HG02884 (cell line): ENCODE data around the gene RNLS.
"Not testable (repeated sequence)": the region's sequence is repeated elsewhere in the genome, so short reads cannot be mapped to it uniquely, and the experiment has no call there.

Experiments used
- ATAC-seq: cut with Tn5 transposase; IDR thresholded peaks from one replicate; pipeline ENCODE4 v1.9.1; 2021; ENCODE audit warnings: mild to moderate bottlenecking, moderate library complexity; ENCODE audit not compliant: unreplicated experiment

The RNLS gene

DNA sequence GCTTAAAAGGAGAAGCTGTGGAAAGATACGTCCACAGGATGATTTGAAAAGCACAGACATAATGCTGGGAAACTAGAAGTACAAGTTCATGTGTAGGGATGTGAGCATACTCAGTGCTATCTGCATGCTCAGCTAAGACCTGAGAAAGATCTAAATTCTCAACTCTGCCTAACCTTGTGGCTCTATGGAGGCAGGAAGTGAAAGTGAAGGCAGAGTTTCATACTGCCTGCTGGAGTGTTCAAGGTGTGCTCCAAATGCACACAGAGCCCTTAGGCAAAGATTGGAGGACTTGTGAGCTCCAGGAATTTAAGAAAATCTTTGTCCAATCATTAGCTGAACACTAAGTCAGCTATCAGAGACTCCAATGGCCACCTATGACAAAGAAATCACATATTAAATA lies 190.9 kb downstream of the RNLS start:
- ATAC-seq, result peak; percentile 92

DNA sequence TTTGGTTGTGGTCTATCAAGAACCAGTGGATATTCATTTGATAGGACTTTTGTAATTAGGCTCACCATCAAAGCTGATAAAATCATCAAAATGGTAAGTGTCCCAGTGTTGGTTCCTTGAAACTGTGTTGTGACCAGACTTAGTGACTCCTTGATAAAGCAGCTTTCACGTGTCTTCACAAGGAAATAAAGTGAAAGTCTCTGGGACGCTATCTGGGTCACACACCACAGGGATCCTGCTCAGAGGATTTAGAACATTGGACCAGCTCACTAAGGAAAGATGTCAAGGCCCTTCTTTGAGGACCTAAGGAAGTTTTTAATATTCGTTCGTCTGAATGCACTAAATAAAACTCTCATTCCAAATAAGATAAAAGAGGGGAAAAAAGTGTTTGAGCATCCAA lies 193.1 kb downstream of the RNLS start:
- ATAC-seq, result no peak

DNA sequence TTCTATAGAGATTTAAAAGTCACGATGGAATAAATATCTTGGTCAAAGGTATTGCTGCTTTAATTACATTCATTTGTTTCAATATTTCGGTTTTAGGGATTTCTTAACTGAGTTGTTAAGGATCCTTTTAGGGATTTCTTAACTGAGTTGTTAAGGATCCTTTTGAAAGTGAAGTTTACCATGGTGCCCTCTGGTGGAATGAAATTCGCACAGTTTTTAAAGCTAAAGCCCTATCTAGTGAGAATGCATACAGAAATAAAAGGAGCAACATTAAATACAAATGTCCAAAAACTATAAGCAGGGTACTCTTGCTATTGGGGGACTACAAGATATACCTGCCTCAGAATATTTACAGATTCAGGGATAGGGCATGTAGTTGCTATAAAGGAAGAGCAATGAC lies 193.7 kb downstream of the RNLS start:
- no peak for ATAC-seq

- no peak for ATAC-seq
Observed at GRCh38 chr10:88388324-88388723, 194.8 kb downstream of the RNLS start.

DNA sequence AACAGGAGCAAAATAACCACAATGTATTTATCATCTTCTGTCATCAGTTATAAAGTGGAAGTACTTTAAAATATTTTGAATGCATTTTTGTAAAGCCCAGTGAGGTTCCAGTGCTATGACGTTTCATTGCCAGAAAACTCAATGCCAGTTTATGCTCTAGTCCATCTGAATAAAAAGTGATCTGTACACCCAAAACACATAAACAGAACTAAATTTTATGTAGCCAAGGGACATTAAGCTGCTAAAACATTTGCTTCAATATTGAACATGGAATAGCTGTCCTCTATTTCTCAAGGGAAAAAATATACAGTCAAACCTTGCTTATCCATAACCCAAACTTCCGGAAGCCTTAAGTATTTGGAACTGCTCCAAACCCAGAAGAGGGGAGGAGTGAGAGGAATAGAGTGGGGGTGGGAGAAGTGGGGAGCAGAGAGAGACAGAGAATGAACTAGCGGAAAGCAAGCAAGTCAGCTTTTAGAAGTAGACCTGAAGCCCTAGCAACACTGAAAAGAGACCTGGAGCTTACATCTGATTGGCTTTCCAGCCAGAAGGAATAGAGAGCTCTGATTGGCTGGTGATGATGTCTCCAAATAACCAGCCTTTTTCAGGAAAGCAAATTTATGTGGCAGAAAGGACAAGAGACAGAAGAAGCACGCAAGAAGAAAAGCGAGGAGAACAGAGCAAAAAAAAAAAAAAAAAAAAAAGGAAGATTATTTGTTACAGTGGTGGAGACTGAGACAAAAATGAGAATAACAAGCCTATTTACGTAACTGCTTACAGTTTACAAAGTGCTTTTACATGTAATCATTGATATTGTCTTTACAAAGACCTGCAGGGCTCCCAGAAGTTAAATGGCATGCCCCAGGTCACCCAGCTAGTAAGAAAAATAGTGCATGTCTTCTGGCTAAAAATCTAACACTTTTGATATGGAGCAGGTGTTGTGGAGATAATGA lies 196.0 kb downstream of the RNLS start:
- ATAC-seq, result peak; percentile 46

DNA sequence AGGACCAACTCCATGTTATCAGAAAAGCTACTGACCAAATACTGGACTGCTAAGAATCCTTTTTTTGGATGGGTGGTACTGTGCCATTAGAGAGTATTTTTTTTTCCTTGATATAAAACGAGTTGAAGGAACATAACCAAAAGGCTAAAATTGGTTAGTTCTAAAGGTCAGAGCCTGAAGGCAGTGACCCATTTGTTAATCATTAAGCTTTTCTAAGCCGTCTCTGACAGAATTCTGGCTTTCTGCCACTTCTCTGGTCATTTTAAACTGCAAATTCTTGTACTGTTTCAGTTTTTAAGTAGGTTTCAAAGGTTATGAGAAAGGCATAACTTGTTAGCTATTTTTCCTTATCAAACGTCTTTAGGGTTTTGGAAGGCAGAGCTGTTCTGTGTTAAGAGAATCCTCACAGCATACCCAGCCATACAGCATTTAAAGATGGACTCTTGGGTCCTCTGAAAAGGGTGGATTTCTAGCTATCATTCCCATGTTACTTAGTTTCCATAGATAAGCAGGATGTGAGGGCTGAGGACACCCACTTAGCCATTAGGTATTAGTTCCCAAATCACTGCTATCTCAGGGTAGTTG lies 196.8 kb downstream of the RNLS start:
- peak; percentile 18 for ATAC-seq

GRCh38 chr10:88385601-88386203 lies 197.4 kb downstream of the RNLS start:
- peak; percentile 60 for ATAC-seq

GRCh38 chr10:88383276-88383675 lies 199.8 kb downstream of the RNLS start:
- no peak for ATAC-seq

DNA sequence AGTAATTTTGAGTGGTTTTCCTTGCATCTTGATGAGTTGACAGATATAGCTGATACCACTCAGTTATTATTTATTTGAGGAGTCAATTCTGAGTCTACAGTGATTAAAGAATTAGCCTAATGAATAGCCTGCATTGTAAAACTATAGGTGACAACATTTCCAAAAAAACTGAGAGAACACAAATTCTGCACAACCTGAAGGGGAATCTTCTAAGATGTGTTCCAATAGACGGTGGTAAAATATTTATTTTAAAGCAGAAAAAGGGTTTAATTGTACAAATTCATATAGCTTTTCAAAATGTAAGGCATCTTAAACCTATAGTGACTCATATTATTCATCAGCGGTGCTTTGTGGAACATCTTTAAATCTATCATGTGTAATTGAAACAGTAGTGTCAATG lies 200.4 kb downstream of the RNLS start:
- no peak for ATAC-seq

DNA sequence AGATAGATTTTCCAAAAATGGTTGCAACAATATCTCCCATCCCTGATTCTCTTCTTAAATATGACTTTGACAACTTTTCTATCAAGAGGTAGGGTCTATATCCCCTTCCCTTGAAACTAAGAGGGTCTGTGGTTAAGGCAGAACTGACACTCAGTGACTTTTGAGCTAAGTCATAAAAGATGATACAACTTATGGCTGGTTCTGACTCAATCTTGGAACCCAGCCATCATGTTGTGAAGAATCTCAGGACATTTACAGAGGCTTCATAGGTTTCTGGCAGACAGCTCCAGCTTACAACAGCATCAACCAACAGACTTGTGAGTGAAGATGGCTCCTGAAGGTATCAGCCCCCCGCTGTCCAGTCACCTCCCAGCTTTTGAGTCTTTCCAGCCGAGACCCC lies 203.5 kb downstream of the RNLS start:
- ATAC-seq, result no peak

DNA sequence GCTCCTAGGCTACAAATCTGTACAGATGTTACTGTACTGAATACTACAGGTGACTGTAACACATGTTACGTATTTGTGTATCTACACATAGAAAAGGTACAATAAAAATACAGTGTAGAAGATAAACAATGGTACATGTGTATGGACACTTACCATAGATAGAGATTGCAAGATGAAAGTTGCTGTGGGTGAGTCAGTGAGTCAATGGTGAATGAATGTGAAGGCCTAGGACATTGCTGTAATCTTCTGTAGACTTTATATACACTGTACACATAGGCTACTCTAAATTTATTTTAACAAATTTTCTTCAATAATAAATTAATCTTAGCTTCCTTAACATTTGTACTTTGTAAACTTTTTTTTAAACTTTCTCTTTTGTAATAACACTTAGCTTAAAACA lies 205.6 kb downstream of the RNLS start:
- ATAC-seq, result no peak

DNA sequence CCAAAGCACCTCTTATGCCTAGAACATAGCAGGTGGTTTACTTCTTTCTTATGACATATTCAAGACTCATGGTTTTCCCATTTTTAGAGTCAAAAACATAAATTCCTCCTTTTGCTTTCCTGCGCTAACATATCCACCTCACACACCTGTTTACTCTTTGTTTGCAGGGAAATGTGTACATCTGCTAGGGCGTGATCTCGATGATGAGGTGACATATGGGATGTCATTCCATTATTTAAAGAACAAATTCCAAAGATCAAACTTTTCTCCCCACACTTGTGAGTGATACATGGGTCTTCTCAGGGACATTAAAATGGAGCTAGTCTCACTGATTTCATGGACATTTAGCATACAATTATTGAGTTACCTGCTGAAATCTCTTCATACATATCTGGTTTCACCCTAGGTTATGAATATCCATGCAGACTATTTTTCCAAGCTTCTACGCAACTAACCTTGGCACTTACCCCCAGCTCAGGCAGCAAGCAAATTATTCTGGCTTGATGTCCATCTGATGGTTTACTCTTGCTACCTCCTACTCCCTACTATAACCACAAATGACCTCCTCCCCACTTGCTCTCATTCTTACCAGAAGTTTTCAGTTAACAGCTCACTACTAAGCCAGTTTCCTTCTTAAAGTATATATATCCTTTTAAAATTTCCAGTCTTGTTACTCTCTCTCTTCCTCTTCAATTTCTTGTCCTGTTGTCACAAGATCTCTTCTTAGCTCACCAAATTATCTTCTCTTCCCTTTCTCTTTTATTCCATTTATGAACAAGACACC lies 208.5 kb downstream of the RNLS start:
- ATAC-seq, result no peak

- ATAC-seq, result no peak
Observed at GRCh38 chr10:88372881-88373592, 210.1 kb downstream of the RNLS start.

- no peak for ATAC-seq
Observed at GRCh38 chr10:88372051-88372715, 210.9 kb downstream of the RNLS start.

GRCh38 chr10:88370713-88371112 lies 212.4 kb downstream of the RNLS start:
- no peak for ATAC-seq

DNA sequence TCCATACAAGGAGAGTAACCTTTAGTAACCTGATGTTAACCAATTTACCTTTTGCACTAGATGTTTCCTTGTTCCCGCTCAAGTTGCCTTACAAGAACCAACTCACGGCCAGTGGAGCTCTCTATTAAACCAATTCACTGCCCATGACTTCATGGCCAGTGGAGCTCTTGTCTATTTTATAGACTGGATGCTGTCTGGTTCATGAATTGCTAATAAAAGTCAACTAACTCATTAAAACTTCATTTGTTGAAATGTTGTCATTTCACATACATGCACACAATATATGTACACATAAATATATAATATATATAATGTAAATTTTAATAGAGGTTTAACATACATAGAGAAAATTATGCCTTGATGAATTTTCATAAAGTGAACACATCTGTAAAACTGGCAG lies 216.3 kb downstream of the RNLS start:
- no peak for ATAC-seq

DNA sequence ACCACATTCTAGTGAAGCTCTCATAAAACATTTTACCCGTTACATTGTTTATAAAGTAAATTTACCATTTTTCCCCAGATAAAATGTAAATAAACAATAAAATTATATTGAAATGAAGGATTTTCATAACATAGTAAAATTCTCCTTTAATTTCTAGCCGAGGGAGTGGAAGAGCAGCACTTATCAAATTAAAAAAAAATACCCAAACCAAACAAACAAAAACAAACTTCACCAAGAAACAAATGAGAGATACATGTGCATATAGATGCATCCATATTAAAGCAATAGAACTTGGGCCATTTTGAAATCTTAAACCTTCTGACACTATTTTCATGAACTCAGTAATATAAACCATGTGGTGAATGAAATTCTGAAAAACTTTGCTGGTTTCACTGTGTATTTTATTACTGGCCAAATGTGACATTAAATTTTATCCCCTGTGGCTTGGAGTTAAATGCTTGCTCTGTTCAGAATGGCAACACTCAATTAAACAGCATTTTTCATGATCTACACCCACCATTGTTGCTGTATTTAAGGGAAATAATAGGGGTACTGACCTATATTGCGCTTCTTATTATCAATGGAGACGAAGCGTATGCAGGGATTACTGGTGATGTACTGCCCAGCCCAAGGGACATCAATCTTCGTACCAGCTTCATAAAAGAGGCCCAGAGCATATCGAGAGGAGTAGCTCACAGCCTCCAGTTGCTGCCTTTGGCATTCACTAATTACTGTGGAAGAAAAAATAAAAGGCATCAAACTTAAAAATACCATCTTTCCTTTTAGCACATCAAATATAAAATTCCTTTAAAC lies 220.9 kb downstream of the RNLS start:
- ATAC-seq, result no peak

- ATAC-seq, result no peak
Observed at GRCh38 chr10:88361494-88361893, 221.6 kb downstream of the RNLS start.

GRCh38 chr10:88355750-88356149 lies 227.4 kb downstream of the RNLS start:
- ATAC-seq, result not testable (repeated sequence)
